Left ventricle myocardium inferior (tissue), 1 donor: Measurements from ENCODE around the gene SLC38A3. TPM values are rescaled to one million over a fixed set of nuclear protein-coding genes. Genes with fewer than 3 reads are reported as not detected.

Source experiments
- DNase-seq: peaks from one replicate; pipeline ENCODE4 v3.0.0-alpha.2; 2020
- H3K27ac ChIP-seq: fragments of 200-600 bp; replicated peaks from 2 replicates; pipeline ENCODE4 v1.8.0; 2021
- H3K27me3 ChIP-seq: fragments of 200-600 bp; 2 replicates; pipeline ENCODE4 v1.8.0; 2021; ENCODE audit warnings: low read depth
- H3K36me3 ChIP-seq: fragments of 200-600 bp; 2 replicates; pipeline ENCODE4 v1.8.0; 2021
- H3K4me1 ChIP-seq: fragments of 200-600 bp; 2 replicates; pipeline ENCODE4 v1.8.0; 2021
- H3K4me3 ChIP-seq: fragments of 200-600 bp; 2 replicates; pipeline ENCODE4 v1.8.0; 2021; ENCODE audit warnings: mild to moderate bottlenecking, moderate library complexity
- H3K9me3 ChIP-seq: fragments of 200-600 bp; replicated peaks from 2 replicates; pipeline ENCODE4 v1.8.0; 2021
- intact Hi-C: fragments of 100-400 bp; cut with micrococcal nuclease; formaldehyde crosslinking; loops from one replicate; pipeline ENCODE4 v1.11.0; 2022
- long read RNA-seq: library from polyadenylated mRNA; unstranded; transcript quantifications from one replicate; pipeline ENCODE4 v2.0.0, GENCODE V29; 2021
- total RNA-seq: library from RNA; stranded (reverse); fragmentation: NEBNext Ultra II Directional; extraction: Animal tissue kit (Norgen Biotek cat#: 25700); gene quantifications from one replicate; pipeline ENCODE4 v1.2.1, GENCODE V29; 2021
- TF ChIP-seq, protein P1 (sequence below): fragments of 200-600 bp; IDR thresholded peaks from 2 replicates; pipeline ENCODE4 v1.8.0; 2021; ENCODE audit warnings: antibody characterized with exemption, mild to moderate bottlenecking, borderline replicate concordance
- donor health status: DM: no; HTN: yes; CAD: no; lungs with severe emphysema.

The SLC38A3 gene
- 10.4 TPM for total RNA-seq
- long read RNA-seq, transcript SLC38A3-206 (16 exons, 2,978 nt): major isoform, 8 of 17 reads
- long read RNA-seq, partial matches to known transcripts: 2 of 17 reads
- long read RNA-seq, other reads (novel, unspliced or antisense): 7 of 17 reads

DNA sequence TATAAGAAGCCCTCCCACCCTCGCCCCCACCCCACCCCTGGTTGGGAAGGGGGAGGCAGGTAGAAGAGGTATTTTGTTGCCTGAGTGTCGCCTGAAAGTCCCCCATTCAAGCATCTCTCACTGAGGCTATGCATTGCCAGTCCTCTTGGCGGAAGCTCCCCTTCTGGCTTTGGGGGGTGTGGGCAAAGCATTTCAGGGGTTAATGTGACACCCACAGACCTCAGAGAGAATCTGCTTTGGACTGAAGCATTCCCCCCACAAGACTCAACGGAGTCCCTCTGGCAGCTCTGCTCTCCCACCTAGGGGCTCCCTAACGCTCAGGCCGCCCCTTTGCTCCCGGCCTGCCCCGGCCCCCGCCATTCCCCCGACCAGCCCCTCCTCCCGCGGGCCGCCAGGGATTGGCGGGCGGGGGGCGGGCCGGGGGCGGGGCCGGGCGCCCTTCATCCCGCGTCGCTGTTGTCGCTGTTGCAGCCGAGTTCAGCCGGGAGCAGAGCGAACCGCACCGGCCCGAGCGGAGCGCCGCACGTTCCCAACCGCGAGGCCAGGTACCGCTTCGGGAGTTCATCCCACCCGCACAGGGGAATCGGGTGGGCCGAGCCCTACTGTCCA is at the start of gene SLC38A3:
TSS of gene SLC38A3 (plus strand) at position 468 of the 609 bp plus-strand sequence. CDS start 8,929 bp downstream, outside the sequence.
- Histone ChIP-seq H3K27me3 (peaks cover 54% of the 10 kb centered on the region), H3K4me1 (peaks cover 30% of the 10 kb centered on the region), H3K36me3 (no peaks in the 10 kb centered on the region), H3K27ac (peak within 1 kb of the TSS; percentile 84), H3K9me3 (no peaks in the 10 kb centered on the region), H3K4me3 (peak within 1 kb of the TSS; percentile 74)
- intact Hi-C loops: no loop called here
- DNase-seq: peak; percentile 35
- TF ChIP-seq, protein P1, sequence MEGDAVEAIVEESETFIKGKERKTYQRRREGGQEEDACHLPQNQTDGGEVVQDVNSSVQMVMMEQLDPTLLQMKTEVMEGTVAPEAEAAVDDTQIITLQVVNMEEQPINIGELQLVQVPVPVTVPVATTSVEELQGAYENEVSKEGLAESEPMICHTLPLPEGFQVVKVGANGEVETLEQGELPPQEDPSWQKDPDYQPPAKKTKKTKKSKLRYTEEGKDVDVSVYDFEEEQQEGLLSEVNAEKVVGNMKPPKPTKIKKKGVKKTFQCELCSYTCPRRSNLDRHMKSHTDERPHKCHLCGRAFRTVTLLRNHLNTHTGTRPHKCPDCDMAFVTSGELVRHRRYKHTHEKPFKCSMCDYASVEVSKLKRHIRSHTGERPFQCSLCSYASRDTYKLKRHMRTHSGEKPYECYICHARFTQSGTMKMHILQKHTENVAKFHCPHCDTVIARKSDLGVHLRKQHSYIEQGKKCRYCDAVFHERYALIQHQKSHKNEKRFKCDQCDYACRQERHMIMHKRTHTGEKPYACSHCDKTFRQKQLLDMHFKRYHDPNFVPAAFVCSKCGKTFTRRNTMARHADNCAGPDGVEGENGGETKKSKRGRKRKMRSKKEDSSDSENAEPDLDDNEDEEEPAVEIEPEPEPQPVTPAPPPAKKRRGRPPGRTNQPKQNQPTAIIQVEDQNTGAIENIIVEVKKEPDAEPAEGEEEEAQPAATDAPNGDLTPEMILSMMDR: no peak

DNA sequence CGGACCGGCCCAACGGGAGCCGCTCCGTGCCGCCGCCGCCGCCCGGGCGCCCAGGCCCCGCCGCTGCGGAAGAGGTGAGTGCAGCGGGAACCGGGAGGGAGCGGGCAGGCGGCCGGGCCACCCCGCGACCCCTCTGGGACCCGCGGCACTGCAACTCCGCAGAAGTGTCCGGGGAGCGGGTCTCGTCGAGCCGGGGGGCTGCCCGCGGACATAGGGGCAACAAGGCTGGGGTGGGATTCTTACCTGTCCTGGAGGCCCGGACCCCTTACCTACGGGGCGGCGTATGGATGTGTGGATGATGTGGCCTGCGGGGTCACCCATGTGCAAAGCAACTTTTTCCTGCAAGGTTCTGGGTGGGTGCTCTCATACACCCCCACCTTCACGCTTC is 49.6 kb upstream of the SLC38A3 start:
- TF ChIP-seq, protein P1: no peak
- no peak for DNase-seq
- Histone ChIP-seq H3K36me3 (no peaks in the 10 kb centered on the region), H3K4me3 (peak overlapping the region; percentile 74), H3K27me3 (peaks cover 4% of the 10 kb centered on the region), H3K4me1 (peaks cover 49% of the 10 kb centered on the region), H3K9me3 (no peaks in the 10 kb centered on the region), H3K27ac (peak overlapping the region; percentile 88)
- intact Hi-C loops: no loop called here

DNA sequence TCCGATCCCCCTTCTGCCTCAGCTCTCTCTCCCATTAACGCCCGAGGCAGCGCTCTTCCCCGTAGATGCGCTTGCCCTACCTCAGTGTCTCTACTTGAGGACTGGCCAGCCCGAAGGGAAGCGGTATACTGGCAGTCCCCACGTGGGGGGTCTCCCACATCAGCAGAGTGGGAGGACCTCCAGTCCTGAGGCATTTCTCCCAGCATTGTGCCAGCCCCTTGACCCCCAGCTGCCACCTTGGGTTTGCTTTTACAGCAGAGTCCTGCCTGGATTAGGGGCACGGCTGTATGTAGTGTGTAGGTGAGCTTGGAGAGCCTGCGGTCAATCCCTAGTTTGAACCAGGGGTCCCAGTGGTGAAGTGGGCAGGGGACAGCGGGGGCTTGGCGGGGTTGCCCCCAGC is 49.2 kb upstream of the SLC38A3 start:
- TF ChIP-seq, protein P1: no peak
- Histone ChIP-seq H3K36me3 (no peaks in the 10 kb centered on the region), H3K9me3 (no peaks in the 10 kb centered on the region), H3K27me3 (peaks cover 4% of the 10 kb centered on the region), H3K4me3 (peak overlapping the region; percentile 74), H3K27ac (peak overlapping the region; percentile 88), H3K4me1 (peaks cover 53% of the 10 kb centered on the region)
- intact Hi-C loops: no loop called here
- no peak for DNase-seq

DNA sequence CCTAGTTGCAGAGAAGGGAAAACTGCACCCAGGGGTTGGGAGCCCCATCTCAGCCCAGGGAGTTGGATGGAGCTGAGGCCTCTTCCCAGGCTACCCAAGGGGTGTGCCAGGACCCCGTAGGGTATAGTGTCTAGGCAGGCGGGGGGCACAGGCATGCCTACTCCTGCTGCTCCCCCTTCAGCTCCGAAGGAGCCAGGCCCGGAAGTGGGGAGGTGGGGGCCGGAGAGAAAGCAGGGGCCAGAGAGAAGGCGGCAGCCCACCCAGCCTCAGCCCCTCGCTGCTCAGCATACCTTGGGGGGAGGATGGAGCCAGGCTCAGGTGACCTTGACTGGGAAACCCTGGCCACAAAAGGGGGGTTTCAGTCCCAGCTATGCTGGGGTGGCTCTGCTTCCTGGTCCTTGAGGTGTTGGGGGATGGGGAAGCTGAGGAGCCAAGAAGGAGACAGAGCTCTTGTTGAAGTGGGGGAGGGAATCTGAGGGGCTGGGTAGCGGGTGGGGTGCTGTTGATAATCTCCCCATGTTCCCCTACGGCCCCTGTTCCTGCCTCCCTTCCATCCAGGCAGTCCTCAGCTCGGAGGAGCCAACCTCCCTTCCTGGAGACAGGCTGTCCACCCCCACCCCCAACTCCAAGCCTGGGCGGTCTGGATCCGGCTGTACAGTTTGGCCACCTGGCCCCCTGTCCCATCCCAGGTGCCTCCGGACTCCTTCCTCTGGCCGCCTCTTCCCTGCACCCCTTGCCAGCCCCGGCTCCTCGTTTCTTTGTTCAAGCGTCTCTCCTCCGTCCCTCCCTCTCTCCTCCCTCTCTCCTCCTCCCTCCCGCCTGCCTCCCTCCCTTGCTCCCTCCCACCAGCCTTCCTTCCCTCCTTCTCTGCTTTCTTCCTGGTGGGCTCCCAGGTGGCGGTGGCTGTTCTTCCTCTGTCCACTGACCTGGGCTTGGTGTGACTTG is 48.2 kb upstream of the SLC38A3 start:
- peaks cover 63% of the 10 kb centered on the region for H3K4me1 ChIP-seq
- H3K4me3 ChIP-seq: peak overlapping the region; percentile 74
- intact Hi-C loops: no loop called here
- no peak for DNase-seq
- H3K27ac ChIP-seq: peak overlapping the region; percentile 88
- no peaks in the 10 kb centered on the region for H3K36me3 ChIP-seq
- TF ChIP-seq, protein P1: no peak
- no peaks in the 10 kb centered on the region for H3K9me3 ChIP-seq
- H3K27me3 ChIP-seq: peaks cover 4% of the 10 kb centered on the region

DNA sequence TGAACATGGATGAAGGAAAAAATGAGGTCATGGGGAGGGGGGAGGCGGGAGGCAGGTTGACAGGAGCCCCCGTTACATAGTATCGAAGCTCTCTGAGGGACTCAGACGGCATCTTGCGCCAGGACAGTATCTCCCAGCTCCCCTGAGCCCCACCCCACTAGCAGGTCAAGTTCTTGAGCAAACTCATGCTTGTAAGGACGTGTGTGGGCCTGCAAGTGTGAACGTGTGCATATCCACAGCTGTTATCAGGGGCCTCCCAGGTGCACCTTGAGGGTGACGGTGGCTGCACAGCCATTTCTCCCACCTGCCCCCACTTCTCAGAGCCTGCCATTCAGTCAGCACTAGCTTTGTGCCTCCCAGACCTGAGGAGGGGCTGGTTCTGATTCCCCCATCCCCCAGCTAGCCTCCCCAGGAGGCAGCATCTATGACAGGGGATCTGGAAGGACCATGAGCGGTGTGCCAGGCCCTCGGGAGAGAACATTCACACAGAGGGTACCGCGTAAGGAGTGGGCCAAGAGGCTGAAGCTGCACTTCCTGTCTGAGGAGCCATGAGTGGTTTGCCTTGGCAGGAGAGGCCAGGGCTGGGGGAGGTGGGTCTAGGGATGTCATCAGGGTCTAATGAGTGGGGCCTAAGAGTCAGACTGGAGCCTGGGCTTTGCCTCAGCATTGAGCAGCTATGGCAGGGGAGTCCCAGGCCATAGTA is 47.1 kb upstream of the SLC38A3 start:
- peaks cover 74% of the 10 kb centered on the region for H3K4me1 ChIP-seq
- intact Hi-C loops: no loop called here
- TF ChIP-seq, protein P1: no peak
- H3K36me3 ChIP-seq: no peaks in the 10 kb centered on the region
- peak overlapping the region; percentile 88 for H3K27ac ChIP-seq
- no peaks in the 10 kb centered on the region for H3K9me3 ChIP-seq
- peak overlapping the region; percentile 74 for H3K4me3 ChIP-seq
- H3K27me3 ChIP-seq: peaks cover 4% of the 10 kb centered on the region
- DNase-seq: no peak
